Measurements from ENCODE around the gene SPECC1. TPM values are rescaled to one million over a fixed set of nuclear protein-coding genes. Genes with fewer than 3 reads are reported as not detected.
"Not testable (repeated sequence)": the region's sequence is repeated elsewhere in the genome, so short reads cannot be mapped to it uniquely, and the experiment has no call there.

The SPECC1 gene
- total RNA-seq, 1 donor from 2014 or later = 53.6 TPM

DNA sequence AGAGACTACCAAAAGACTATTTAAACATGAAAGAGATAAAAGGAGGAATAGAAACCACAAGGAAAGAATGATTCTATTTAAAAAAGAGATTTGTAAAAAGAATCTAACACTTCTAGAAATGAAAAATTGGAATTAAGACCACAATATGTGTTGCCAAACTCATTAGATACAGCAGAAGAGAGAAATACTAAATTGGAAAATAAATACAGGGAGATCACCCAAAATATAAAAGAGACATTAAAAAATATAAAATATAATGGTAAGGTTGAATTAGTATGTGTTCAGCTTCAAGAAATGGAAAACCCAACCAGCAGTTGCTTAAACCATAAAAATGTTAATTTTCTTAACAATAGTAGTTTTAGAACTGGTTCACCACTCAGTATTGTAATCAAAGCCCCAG, 297.8 kb downstream of the SPECC1 start:
- DNase-seq (ENCODE audit: low spot score) = no peak
- intact Hi-C loops (cut with DNase I) = loop anchor here (10.0 kb wide), 1 partner anchor 92 kb away; no protein-coding TSS in a partner anchor
- no peak for ATAC-seq

GRCh38 chr17:20307326-20307910, 298.3 kb downstream of the SPECC1 start:
- ATAC-seq (no peak), DNase-seq (ENCODE audit: low spot score) (no peak)
- intact Hi-C loops (cut with DNase I) = loop anchor here (10.0 kb wide), 1 partner anchor 93 kb away; no protein-coding TSS in a partner anchor

- no peak for DNase-seq (ENCODE audit: low spot score)
- ATAC-seq = no peak
- intact Hi-C loops (cut with DNase I) = no loop called here
Measured at GRCh38 chr17:20310481-20310880, 301.3 kb downstream of the SPECC1 start.

GRCh38 chr17:20313306-20313705, 304.1 kb downstream of the SPECC1 start:
- intact Hi-C loops (cut with DNase I) = no loop called here
- ATAC-seq (no peak), DNase-seq (ENCODE audit: low spot score) (no peak)

DNA sequence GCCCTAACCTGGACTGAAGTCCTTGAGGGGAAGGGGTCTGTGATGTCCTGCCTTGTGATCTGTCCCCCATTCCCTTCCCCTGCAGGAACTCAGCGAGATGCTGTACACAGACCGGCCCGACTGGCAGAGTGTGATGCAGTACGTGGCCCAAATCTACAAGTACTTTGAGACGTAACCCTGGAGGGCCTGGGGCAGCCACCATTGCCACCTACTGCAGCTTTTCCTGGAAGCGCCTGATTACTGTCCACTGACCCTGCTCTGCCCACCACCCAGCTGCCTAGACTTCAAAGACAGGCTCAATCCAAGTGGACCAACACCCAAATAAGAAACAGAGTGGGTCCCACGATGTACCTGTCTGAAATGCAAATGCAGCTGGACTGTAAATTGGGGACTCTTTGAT, 304.7 kb downstream of the SPECC1 start:
- DNase-seq (ENCODE audit: low spot score) = no peak

GRCh38 chr17:20314834-20315233, 305.7 kb downstream of the SPECC1 start:
- ATAC-seq (no peak), DNase-seq (ENCODE audit: low spot score) (no peak)
- intact Hi-C loops (cut with DNase I) = no loop called here

More for the DNA sequence above, 304.7 kb downstream of the SPECC1 start:
- ATAC-seq = no peak
- intact Hi-C loops (cut with DNase I) = no loop called here

DNA sequence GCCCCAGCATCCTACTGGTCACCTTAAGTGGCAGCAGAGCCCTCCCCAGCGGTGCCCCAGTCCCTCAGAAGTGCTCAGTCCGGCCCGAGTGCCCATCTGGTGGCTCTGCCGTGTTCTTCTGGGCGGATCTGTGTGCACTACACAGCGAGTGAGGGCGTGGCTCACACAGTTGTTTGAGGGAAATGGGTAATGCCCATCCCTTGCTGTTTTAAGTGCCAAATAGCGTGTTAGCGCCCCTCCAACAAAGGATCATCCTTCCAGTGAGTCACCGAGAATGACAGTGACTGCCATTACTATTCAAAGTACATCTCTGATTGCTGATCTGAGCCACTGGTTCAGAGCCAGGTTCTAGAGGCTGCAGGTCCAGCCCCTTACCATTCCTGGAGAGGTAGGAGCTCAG, 306.2 kb downstream of the SPECC1 start:
- DNase-seq (ENCODE audit: low spot score) (no peak), ATAC-seq (no peak)
- intact Hi-C loops (cut with DNase I) = no loop called here

DNA sequence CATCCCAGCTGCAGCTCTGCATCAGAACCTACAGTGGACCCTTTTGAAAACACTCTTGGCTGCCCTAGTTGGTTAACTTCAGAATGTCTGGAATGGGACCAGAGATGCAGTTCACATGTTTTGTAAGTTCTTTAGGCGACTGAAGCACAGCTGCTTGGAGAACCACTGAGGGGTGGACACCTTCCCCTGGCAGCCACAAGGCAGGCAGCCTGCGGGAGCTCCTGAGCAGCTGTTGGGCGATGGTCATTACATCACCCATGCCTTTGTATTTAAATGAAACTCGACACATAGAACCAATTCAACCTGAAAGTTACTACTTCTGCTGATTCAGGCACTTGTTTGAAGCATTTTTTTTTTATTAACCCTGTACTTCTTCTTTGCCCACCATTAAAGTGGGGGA, 306.7 kb downstream of the SPECC1 start:
- ATAC-seq = no peak
- intact Hi-C loops (cut with DNase I) = no loop called here
- no peak for DNase-seq (ENCODE audit: low spot score)

GRCh38 chr17:20320535-20321229, 311.5 kb downstream of the SPECC1 start:
- intact Hi-C loops (cut with DNase I) = loop anchor here (10.0 kb wide), 1 partner anchor 326 kb away; no protein-coding TSS in a partner anchor
- peak; percentile 84 for DNase-seq (ENCODE audit: low spot score)
- peak; percentile 89 for ATAC-seq

DNA sequence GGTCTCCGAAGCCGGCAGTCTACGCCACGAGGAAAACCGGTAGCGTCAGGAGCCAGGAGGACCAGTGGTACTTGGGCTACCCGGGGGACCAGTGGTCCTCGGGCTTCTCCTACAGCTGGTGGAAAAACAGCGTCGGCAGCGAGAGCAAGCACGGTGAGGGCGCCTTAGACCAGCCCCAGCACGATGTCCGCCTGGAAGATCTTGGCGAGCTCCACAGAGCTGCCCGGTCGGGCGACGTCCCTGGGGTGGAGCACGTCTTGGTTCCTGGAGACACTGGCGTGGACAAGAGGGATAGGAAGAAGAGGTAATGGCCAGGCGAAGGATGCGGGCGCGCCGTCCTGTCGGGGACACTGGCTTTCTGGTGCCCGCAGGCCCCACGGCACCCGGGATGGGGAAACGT, 312.2 kb downstream of the SPECC1 start:
- not testable (repeated sequence) for DNase-seq (ENCODE audit: low spot score)
- peak; percentile 12 for ATAC-seq
- intact Hi-C loops (cut with DNase I) = loop anchor here (10.0 kb wide), 1 partner anchor 327 kb away; no protein-coding TSS in a partner anchor

- DNase-seq (ENCODE audit: low spot score); ATAC-seq: not testable (repeated sequence)
- intact Hi-C loops (cut with DNase I) = loop anchor here (10.0 kb wide), 1 partner anchor 333 kb away; no protein-coding TSS in a partner anchor
Measured at GRCh38 chr17:20327739-20328138, 318.6 kb downstream of the SPECC1 start.

GRCh38 chr17:20351405-20351804, 342.2 kb downstream of the SPECC1 start:
- intact Hi-C loops (cut with DNase I); ATAC-seq: not testable (repeated sequence)

DNA sequence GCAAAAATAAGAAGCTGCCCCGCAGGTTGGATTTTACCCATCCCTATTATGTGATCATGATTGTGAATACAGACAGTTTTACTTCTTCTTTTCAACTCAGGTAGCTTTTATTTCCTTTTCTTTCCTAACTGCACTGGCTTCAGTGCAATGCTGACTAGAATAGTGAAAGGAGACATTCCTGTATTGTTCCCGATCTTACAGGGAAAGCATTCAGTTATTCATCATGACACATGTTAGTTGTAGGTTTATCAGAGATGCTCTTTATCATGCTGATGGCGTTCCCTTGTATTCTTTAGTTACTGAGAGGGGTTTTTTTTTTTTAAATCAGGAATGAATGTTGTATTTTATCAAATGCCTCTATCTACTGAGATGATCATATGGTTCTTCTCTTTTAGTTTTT, 343.4 kb downstream of the SPECC1 start:
- ATAC-seq; intact Hi-C loops (cut with DNase I); DNase-seq (ENCODE audit: low spot score): not testable (repeated sequence)

More at GRCh38 chr17:20351405-20351804, 342.2 kb downstream of the SPECC1 start:
- not testable (repeated sequence) for DNase-seq (ENCODE audit: low spot score)

GRCh38 chr17:20363846-20364245, 354.7 kb downstream of the SPECC1 start:
- DNase-seq (ENCODE audit: low spot score); intact Hi-C loops (cut with DNase I); ATAC-seq: not testable (repeated sequence)

Other genes starting within 250 kb of the SPECC1 start
- 46.0 TPM for gene ULK2, start 141.4 kb upstream of the SPECC1 start, total RNA-seq
- 56.8 TPM for gene AKAP10, start 31.5 kb upstream of the SPECC1 start, total RNA-seq

Measured in sciatic nerve (tissue), 2 donors.